Pancreas (tissue), 10 donors: Measurements from ENCODE around the gene DNAJC7. TPM values are rescaled to one million over a fixed set of nuclear protein-coding genes. Genes with fewer than 3 reads are reported as not detected.

ENCODE experiments used
- ATAC-seq, 4 donors: fragments of 200-7000 bp; cut with Tn5 transposase; one replicate each; pipeline versions ENCODE4 v1.8.0 to v1.9.1; 2020; ENCODE audit warnings: mild to moderate bottlenecking in 4 of 4, moderate library complexity in 4 of 4
- DNase-seq, 6 donors: peaks; one replicate each; pipeline ENCODE4 v3.0.0-alpha.2; 2020
- FAIRE-seq: peaks from 2 replicates; lab custom pipeline; 2012; peaks lifted over from hg19 to GRCh38; lab: Jason Lieb, UNC
- H3K27ac ChIP-seq, 4 donors: fragments of 200-600 bp; sonication (generic); 1 replicate in 3 of 4; 2 replicates in 1 of 4; pipeline versions ENCODE4 v1.5.0 to v1.8.0; 2020
- H3K27me3 ChIP-seq, 4 donors: fragments of 200-600 bp; one replicate each; pipeline ENCODE4 v1.8.0; 2021
- H3K36me3 ChIP-seq, 3 donors: fragments of 200-600 bp; sonication (generic) in 1 of 3; one replicate each; pipeline versions ENCODE4 v1.5.0 to v1.8.0; 2020 to 2021
- H3K4me1 ChIP-seq, 3 donors: fragments of 200-600 bp; one replicate each; pipeline ENCODE4 v1.8.0; 2021
- H3K4me3 ChIP-seq, 4 donors: fragments of 200-600 bp; sonication (generic) in 2 of 4; one replicate each; pipeline versions ENCODE4 v1.5.0 to v1.8.0; 2020 to 2021
- H3K9me3 ChIP-seq, 4 donors: fragments of 200-600 bp; one replicate each; pipeline ENCODE4 v1.8.0; 2021
- WGBS, 2 donors: extraction: QIAGEN DNeasy Blood & Tissue Kit; methylation state at CpG; one replicate each; pipeline ENCODE4 v1.1.7; 2013; 5-methylcytosine and 5-hydroxymethylcytosine counted together
- intact Hi-C, 3 donors: fragments of 100-400 bp; cut with DNase I; formaldehyde crosslinking; loops; one replicate each; pipeline versions ENCODE4 v1.11.1 to v1.14.2; 2022
- polyA plus RNA-seq, 2 donors: library from polyadenylated mRNA; stranded (reverse); fragments of 200-250 nt; gene quantifications; one replicate each; pipeline ENCODE4 v1.2.3, GENCODE V29; 2013
- total RNA-seq, 6 donors: library from RNA; stranded (reverse); fragmentation: NEBNext Ultra II Directional in 4 of 6; extraction: Animal tissue kit (Norgen Biotek cat#: 25700) in 4 of 6; gene quantifications; one replicate each; pipeline versions ENCODE4 v1.2.1 to v1.2.4, GENCODE V29; 2021 to 2023
- TF ChIP-seq, protein P1 (sequence below), 4 donors: fragments of 200-600 bp; sonication (generic) in 3 of 4; IDR thresholded peaks; one replicate each; pipeline versions ENCODE4 v1.5.0 to v1.8.0; 2021; ENCODE audit warnings: antibody characterized with exemption in 4 of 4
- donor health status: healthy with polysubstance abuse.
- donor health status: DM: no; HTN: no; CAD: no; lungs with moderate emphysema.
- donor health status: DM: no; HTN: no; CAD: no.
- donor health status: control.
- donor health status: control.
- donor health status: Bipolar disorder and iron deficiency.
- donor health status: DM: yes; HTN: yes; CAD: no.
- donor health status: DM: no; HTN: no; CAD: no.
- donor health status: DM: no; HTN: no; CAD: no.
- donor health status: DM: yes; HTN: yes; CAD: no.

DNAJC7 gene
- total and polyA plus RNA-seq, 8 donors, result 32.2 to 63.6 (median 38.4) TPM

DNA sequence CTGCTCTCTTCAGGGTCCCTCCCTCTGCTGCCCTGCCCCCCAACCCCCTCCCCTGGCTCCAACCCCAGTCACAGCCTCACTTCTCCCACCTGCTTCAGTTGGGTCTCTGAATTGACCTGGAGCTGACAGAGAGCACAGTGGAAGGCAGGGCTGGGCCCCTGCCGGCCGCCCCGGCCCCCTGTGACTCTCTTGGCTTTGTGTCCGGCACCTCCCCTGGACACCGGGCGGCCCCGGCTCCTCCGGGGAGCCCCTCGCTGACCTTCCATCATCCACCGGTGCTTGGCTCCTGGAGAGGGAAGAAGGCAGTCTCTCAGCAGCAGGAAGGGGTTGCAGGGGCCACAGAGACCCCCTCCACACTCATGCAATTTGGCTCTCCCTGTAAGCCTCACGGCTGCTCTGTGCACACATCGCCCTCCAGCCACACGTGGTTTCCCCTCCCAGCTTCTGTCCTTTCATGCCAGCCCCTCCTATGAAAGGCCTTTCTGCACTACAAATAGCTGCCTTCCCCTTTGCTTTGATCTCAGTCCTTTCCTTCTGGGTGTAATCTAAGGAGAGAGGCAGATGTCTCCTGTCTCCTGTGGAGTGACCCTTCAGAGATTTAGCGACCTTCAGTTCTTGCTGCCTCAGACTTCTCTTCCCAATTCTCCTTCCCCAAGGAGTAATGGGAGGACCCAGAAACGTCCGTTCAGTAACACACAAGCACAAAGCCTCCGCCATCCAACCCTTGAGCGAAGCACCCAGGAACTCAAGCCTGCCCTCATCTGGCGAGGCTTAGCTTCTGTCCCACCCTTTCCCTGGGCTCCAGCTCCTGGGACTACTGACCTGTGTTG lies 10.9 kb upstream of the DNAJC7 start:
- Histone ChIP-seq H3K27me3 (no peaks in the 10 kb centered on the region), H3K36me3 (peaks cover 0 to 7% (median 3%) of the 10 kb centered on the region in 3 donors), H3K27ac (no peak overlapping the region), H3K4me1 (peaks cover 0 to 12% (median 0%) of the 10 kb centered on the region in 3 donors), H3K4me3 (no peak overlapping the region), H3K9me3 (no peaks in the 10 kb centered on the region)
- ATAC-seq (peak in 2 of 4 donors; percentile 11 to 14), DNase-seq (no peak), FAIRE-seq (no peak)
- intact Hi-C loops, result loop anchor here in 2 of 3 donors (10.0 kb wide), 2 partner anchors 77 to 87 kb away; partner anchors contain the start of gene DHX58 (in 1 of the 2)
- WGBS, 2 donors, result 62 to 69% methylated on average over 16 to 19 of the region's 19 CpGs
- TF ChIP-seq, protein P1, sequence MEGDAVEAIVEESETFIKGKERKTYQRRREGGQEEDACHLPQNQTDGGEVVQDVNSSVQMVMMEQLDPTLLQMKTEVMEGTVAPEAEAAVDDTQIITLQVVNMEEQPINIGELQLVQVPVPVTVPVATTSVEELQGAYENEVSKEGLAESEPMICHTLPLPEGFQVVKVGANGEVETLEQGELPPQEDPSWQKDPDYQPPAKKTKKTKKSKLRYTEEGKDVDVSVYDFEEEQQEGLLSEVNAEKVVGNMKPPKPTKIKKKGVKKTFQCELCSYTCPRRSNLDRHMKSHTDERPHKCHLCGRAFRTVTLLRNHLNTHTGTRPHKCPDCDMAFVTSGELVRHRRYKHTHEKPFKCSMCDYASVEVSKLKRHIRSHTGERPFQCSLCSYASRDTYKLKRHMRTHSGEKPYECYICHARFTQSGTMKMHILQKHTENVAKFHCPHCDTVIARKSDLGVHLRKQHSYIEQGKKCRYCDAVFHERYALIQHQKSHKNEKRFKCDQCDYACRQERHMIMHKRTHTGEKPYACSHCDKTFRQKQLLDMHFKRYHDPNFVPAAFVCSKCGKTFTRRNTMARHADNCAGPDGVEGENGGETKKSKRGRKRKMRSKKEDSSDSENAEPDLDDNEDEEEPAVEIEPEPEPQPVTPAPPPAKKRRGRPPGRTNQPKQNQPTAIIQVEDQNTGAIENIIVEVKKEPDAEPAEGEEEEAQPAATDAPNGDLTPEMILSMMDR (IDR thresholded peaks at IDR 0.05), result no peak

DNA sequence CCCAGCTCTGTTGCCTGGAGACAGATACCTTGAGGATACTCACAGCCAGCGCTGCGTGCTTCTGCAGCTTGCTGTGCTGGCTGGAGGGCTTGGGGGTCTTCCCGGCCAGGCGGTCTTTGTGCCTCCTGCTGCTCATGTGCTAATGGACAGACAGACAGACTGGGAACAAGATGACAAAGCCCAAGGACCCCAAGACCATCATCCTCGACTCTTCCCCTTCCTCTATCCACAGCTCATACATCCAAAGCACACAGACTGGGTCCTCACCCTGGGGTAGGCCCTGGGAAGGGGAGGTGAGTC lies 10.3 kb upstream of the DNAJC7 start:
- DNase-seq (no peak), ATAC-seq (no peak), FAIRE-seq (no peak)
- Histone ChIP-seq H3K4me1 (peaks cover 0 to 12% (median 0%) of the 10 kb centered on the region in 3 donors), H3K4me3 (no peak overlapping the region), H3K27me3 (no peaks in the 10 kb centered on the region), H3K9me3 (no peaks in the 10 kb centered on the region), H3K36me3 (peaks cover 0 to 9% (median 9%) of the 10 kb centered on the region in 3 donors), H3K27ac (no peak overlapping the region)
- WGBS, 2 donors, result 86 to 90% methylated on average over 5 of the region's 5 CpGs
- TF ChIP-seq, protein P1 (IDR thresholded peaks at IDR 0.05), result no peak
- intact Hi-C loops, result loop anchor here in 2 of 3 donors (10.0 kb wide), 2 partner anchors 77 to 87 kb away; partner anchors contain the start of gene DHX58 (in 1 of the 2)

DNA sequence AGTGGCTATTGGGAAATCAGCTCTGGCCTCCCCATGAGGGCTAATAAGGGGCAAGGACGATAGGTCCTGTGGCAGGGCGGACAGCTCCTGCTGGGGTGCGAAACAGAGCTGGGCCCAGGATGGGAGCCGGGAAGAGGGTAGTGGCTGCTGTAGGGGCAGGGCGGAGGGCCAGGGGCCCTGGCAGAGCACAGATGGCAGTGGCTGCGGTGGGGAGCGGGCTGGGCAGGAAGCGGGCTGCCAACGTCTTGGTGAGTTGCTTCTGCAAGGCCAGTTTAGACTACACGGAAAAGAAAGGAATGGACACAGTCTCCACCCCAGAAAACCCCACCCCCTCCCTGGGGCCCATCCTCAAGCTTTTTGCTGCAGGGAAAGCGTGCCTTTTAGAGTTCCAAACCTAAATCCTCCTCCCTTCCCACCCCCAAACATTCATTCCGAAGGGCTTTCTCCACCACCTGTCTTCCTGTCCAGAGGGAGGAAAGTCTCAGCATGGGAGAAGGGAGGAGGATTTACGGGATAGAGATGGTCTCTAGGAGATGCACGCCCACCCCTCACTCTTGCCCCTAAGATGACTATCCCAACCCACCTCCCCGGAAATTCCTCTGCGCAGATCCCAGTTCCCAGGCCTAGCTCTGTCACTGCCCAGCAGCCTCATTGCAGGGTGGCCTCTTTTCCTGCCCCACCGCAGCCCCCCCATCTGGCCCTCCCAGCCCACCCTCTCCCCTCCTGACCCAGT lies 9.8 kb upstream of the DNAJC7 start:
- Histone ChIP-seq H3K9me3 (no peaks in the 10 kb centered on the region), H3K27me3 (no peaks in the 10 kb centered on the region), H3K4me3 (no peak overlapping the region), H3K27ac (no peak overlapping the region), H3K4me1 (peaks cover 0 to 12% (median 0%) of the 10 kb centered on the region in 3 donors), H3K36me3 (peaks cover 0 to 14% (median 10%) of the 10 kb centered on the region in 3 donors)
- FAIRE-seq (no peak), DNase-seq (no peak), ATAC-seq (no peak)
- 72 to 74% methylated on average over 17 of the region's 17 CpGs for WGBS, 2 donors
- TF ChIP-seq, protein P1 (IDR thresholded peaks at IDR 0.05), result no peak
- intact Hi-C loops, result loop anchor here in 2 of 3 donors (10.0 kb wide), 2 partner anchors 78 to 88 kb away; partner anchors contain the start of gene DHX58 (in 1 of the 2)

DNA sequence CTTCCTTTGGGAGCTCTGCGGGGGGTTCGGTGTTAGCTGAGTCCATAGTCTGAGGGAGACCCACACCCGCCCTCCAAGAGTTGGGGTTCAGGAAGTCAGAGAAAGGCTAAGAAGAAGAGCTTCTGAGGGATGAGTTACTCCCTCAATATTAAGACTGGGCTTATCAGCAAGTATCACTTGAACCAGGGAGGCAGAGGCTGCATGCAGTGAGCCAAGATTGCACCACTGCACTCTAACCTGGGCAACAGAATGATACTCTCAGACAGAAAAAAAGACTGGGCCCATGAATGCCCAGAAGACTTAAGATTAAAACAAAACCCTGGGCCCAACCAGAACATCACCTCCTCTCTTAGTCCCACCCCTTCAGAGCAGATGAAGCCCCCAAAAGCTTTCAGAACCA lies 8.7 kb upstream of the DNAJC7 start:
- no peak for FAIRE-seq
- no peak for DNase-seq
- TF ChIP-seq, protein P1 (IDR thresholded peaks at IDR 0.05), result no peak
- Histone ChIP-seq H3K4me1 (peaks cover 4 to 18% (median 5%) of the 10 kb centered on the region in 3 donors), H3K4me3 (no peak overlapping the region), H3K36me3 (peaks cover 0 to 14% (median 10%) of the 10 kb centered on the region in 3 donors), H3K27ac (no peak overlapping the region), H3K9me3 (no peaks in the 10 kb centered on the region), H3K27me3 (no peaks in the 10 kb centered on the region)
- WGBS, 2 donors, result 92 to 93% methylated on average over 3 of the region's 3 CpGs
- no peak for ATAC-seq
- intact Hi-C loops, result loop anchor here in 2 of 3 donors (10.0 kb wide), 2 partner anchors 79 to 89 kb away; partner anchors contain the start of gene DHX58 (in 1 of the 2)
